Activated CD8-positive, alpha-beta T cell treated with anti-CD3 and anti-CD28 coated beads, Interleukin-2, amount 10 ng/mL, durations not matched to agents 7 days and 5 days (primary cell): ENCODE results near the gene THYN1. TPM values are rescaled to one million over a fixed set of nuclear protein-coding genes. Genes with fewer than 3 reads are reported as not detected.
"Not testable (repeated sequence)": the region's sequence is repeated elsewhere in the genome, so short reads cannot be mapped to it uniquely, and the experiment has no call there.

Source experiments
- ATAC-seq: fragments of 150-1000 bp; cut with Tn5 transposase; one replicate; pipeline ENCODE4 v1.10.0; 2021; ENCODE audit warnings: moderate library complexity
- CTCF ChIA-PET: fragments of 350-600 bp; sonication (Branson Sonifier 250); formaldehyde crosslinking; loops from one replicate; lab custom pipeline; 2021; ENCODE audit warnings: antibody characterized with exemption; lab: Charles Lee
- POLR2A ChIA-PET: fragments of 350-600 bp; sonication (Branson Sonifier 250); formaldehyde crosslinking; loops from one replicate; lab custom pipeline; 2021; ENCODE audit warnings: antibody characterized with exemption; lab: Charles Lee
- DNase-seq: peaks from one replicate; pipeline ENCODE4 v3.0.0-alpha.2; 2020
- H3K27ac Mint-ChIP-seq: one replicate; pipeline ENCODE4 v1.8.0; 2021; ENCODE audit warnings: mild to moderate bottlenecking, mixed read lengths
- H3K27me3 Mint-ChIP-seq: one replicate; pipeline ENCODE4 v1.8.0; 2021; ENCODE audit warnings: low read depth, mixed read lengths
- H3K36me3 Mint-ChIP-seq: one replicate; pipeline ENCODE4 v1.8.0; 2021; ENCODE audit warnings: low read depth, mixed read lengths
- H3K4me1 Mint-ChIP-seq: one replicate; pipeline ENCODE4 v1.8.0; 2021; ENCODE audit warnings: low read depth, mixed read lengths
- H3K4me3 Mint-ChIP-seq: one replicate; pipeline ENCODE4 v1.8.0; 2021; ENCODE audit warnings: mild to moderate bottlenecking, mixed read lengths
- H3K9me3 Mint-ChIP-seq: one replicate; pipeline ENCODE4 v1.8.0; 2022; ENCODE audit warnings: mixed read lengths; ENCODE audit not compliant: insufficient read depth
- total RNA-seq, 2 experiments: library from RNA; stranded (reverse); gene quantifications; one replicate each; pipeline ENCODE4 v1.2.3, GENCODE V29; 2021

THYN1 gene
- total RNA-seq, 2 experiments from 2014 or later = 53.7 to 56.1 TPM

DNA sequence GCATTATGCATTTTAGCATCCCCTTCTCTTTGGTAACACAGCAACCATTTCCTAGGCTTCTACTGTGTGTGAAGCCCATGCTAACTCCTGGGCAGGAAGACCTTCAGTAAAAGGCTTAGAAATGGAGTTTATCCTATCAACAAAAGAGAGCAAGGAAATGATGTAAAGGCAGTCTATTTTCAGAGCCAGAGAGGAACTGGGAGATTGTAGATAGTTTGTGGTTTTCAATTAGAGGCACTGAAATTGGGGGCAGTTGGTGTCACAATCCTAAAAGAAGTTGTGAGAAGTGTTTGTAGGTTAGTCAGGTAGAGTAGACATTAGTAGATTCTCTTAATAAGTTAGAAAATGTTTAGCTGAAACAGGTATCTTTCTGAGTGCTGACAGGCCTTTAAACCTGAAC, 7.4 kb upstream of the THYN1 start:
- peaks cover 17% of the 10 kb centered on the region for H3K36me3 Mint-ChIP-seq
- no peak overlapping the region for H3K27ac Mint-ChIP-seq
- peaks cover 15% of the 10 kb centered on the region for H3K4me1 Mint-ChIP-seq
- ChIA-PET POLR2A (no interaction called here), CTCF (interaction anchor here (1.9 to 7.6 kb wide), 2 partner anchors 14 to 37 kb away, joined by 4 to 94 read pairs; partner anchors contain the start of genes GLB1L3 and NCAPD3)
- DNase-seq (no peak), ATAC-seq (no peak)
- H3K9me3 Mint-ChIP-seq = no peaks in the 10 kb centered on the region
- H3K27me3 Mint-ChIP-seq = no peaks in the 10 kb centered on the region
- no peak overlapping the region for H3K4me3 Mint-ChIP-seq

GRCh38 chr11:134258577-134258976, 5.4 kb upstream of the THYN1 start:
- Mint-ChIP-seq H3K4me3 (no peak overlapping the region), H3K36me3 (peaks cover 14% of the 10 kb centered on the region), H3K9me3 (no peaks in the 10 kb centered on the region), H3K27me3 (no peaks in the 10 kb centered on the region), H3K4me1 (peaks cover 25% of the 10 kb centered on the region), H3K27ac (peak overlapping the region; percentile 3)
- ATAC-seq (no peak), DNase-seq (no peak)
- CTCF ChIA-PET = no interaction called here
- POLR2A ChIA-PET = no interaction called here

GRCh38 chr11:134257101-134257500, 3.9 kb upstream of the THYN1 start:
- no peaks in the 10 kb centered on the region for H3K27me3 Mint-ChIP-seq
- H3K4me1 Mint-ChIP-seq = peaks cover 28% of the 10 kb centered on the region
- peaks cover 14% of the 10 kb centered on the region for H3K36me3 Mint-ChIP-seq
- ATAC-seq = no peak
- POLR2A ChIA-PET = interaction anchor here (1.0 kb wide), 1 partner anchor 17 kb away, joined by 3 read pairs; no protein-coding TSS in a partner anchor
- H3K27ac Mint-ChIP-seq = no peak overlapping the region
- no peak for DNase-seq
- no peaks in the 10 kb centered on the region for H3K9me3 Mint-ChIP-seq
- CTCF ChIA-PET = interaction anchor here (1.3 kb wide), 1 partner anchor 49 kb away, joined by 4 read pairs; no protein-coding TSS in a partner anchor
- H3K4me3 Mint-ChIP-seq = no peak overlapping the region

DNA sequence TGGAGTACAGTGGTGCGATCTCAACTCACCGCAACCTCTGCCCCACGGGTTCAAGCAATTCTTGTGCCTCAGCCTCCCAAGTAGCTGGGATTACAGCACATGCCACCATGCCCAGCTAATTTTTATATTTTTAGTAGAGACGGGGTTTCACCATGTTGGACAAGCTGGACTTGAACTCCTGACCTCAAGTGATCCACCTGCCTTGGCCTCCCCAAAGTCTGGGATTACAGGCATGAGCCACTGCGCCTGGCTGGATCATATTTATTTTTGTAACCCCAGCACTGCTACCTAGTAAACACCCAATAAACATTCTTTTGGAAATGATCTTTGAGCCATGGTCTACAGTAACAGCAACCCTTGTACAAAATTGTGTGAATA, 2.0 kb upstream of the THYN1 start:
- ATAC-seq, H3K4me3 Mint-ChIP-seq, DNase-seq, H3K27me3 Mint-ChIP-seq, H3K9me3 Mint-ChIP-seq, H3K27ac Mint-ChIP-seq: not testable (repeated sequence)
- POLR2A ChIA-PET = interaction anchor here (1.0 to 6.6 kb wide), 2 partner anchors 21 to 30 kb away, joined by 3 to 50 read pairs; partner anchors contain the start of genes GLB1L3, NCAPD3 and VPS26B
- CTCF ChIA-PET = interaction anchor here (0.7 to 3.4 kb wide), 9 partner anchors 8 to 48 kb away, joined by 3 to 25 read pairs (median 5); partner anchors contain the start of genes GLB1L3, NCAPD3 and VPS26B
- Mint-ChIP-seq H3K4me1 (peaks cover 32% of the 10 kb centered on the region), H3K36me3 (peaks cover 14% of the 10 kb centered on the region)

- POLR2A ChIA-PET = interaction anchor here (0.7 to 6.6 kb wide), 5 partner anchors 13 to 487 kb away, joined by 3 to 50 read pairs (median 3); partner anchors contain the start of genes GLB1L3, NCAPD3 and VPS26B
- no peaks in the 10 kb centered on the region for H3K27me3 Mint-ChIP-seq
- peaks cover 28% of the 10 kb centered on the region for H3K4me1 Mint-ChIP-seq
- no peak overlapping the region for H3K27ac Mint-ChIP-seq
- peaks cover 20% of the 10 kb centered on the region for H3K36me3 Mint-ChIP-seq
- no peak for DNase-seq
- ATAC-seq = no peak
- CTCF ChIA-PET = interaction anchor here (0.7 to 3.4 kb wide), 10 partner anchors 9 to 47 kb away, joined by 3 to 25 read pairs (median 4); partner anchors contain the start of genes GLB1L3, NCAPD3 and VPS26B
- no peaks in the 10 kb centered on the region for H3K9me3 Mint-ChIP-seq
- H3K4me3 Mint-ChIP-seq = peak overlapping the region; percentile 86
Observed at GRCh38 chr11:134254433-134255183, 1.5 kb upstream of the THYN1 start.

- Mint-ChIP-seq H3K4me3 (peak overlapping the region; percentile 86), H3K36me3 (peaks cover 31% of the 10 kb centered on the region), H3K9me3 (no peaks in the 10 kb centered on the region), H3K27me3 (no peaks in the 10 kb centered on the region), H3K27ac (peak overlapping the region; percentile 89), H3K4me1 (peaks cover 32% of the 10 kb centered on the region)
- ATAC-seq (peak; percentile 33), DNase-seq (peak; percentile 56)
- CTCF ChIA-PET = interaction anchor here (1.1 to 3.4 kb wide), 4 partner anchors 11 to 45 kb away, joined by 4 to 25 read pairs (median 9); partner anchors contain the start of gene GLB1L3
- POLR2A ChIA-PET = interaction anchor here (1.5 to 6.6 kb wide), 3 partner anchors 8 to 28 kb away, joined by 4 to 50 read pairs (median 14); partner anchors contain the start of genes GLB1L3, NCAPD3 and VPS26B
Observed at GRCh38 chr11:134252346-134253187, 585 bp downstream of the THYN1 start.

- CTCF ChIA-PET = interaction anchor here (0.6 to 2.9 kb wide), 8 partner anchors 11 to 408 kb away, joined by 4 to 11 read pairs (median 7); partner anchors contain the start of gene GLB1L3
- H3K4me3 Mint-ChIP-seq = no peak overlapping the region
- no peaks in the 10 kb centered on the region for H3K9me3 Mint-ChIP-seq
- no peak for DNase-seq
- no peak overlapping the region for H3K27ac Mint-ChIP-seq
- POLR2A ChIA-PET = interaction anchor here (6.6 kb wide), 1 partner anchor 26 kb away, joined by 50 read pairs; the partner anchor contains the start of genes NCAPD3 and VPS26B
- ATAC-seq = no peak
- peaks cover 29% of the 10 kb centered on the region for H3K4me1 Mint-ChIP-seq
- H3K27me3 Mint-ChIP-seq = no peaks in the 10 kb centered on the region
- H3K36me3 Mint-ChIP-seq = peaks cover 37% of the 10 kb centered on the region
Observed at GRCh38 chr11:134250675-134251074, 2.5 kb downstream of the THYN1 start.

GRCh38 chr11:134250246-134250645, 2.9 kb downstream of the THYN1 start:
- POLR2A ChIA-PET = interaction anchor here (6.6 kb wide), 1 partner anchor 25 kb away, joined by 50 read pairs; the partner anchor contains the start of genes NCAPD3 and VPS26B
- H3K27me3 Mint-ChIP-seq = no peaks in the 10 kb centered on the region
- DNase-seq (no peak), ATAC-seq (no peak)
- no peak overlapping the region for H3K27ac Mint-ChIP-seq
- no peaks in the 10 kb centered on the region for H3K9me3 Mint-ChIP-seq
- peaks cover 29% of the 10 kb centered on the region for H3K4me1 Mint-ChIP-seq
- CTCF ChIA-PET = interaction anchor here (0.6 to 2.9 kb wide), 5 partner anchors 12 to 409 kb away, joined by 4 to 11 read pairs (median 7); no protein-coding TSS in a partner anchor
- H3K36me3 Mint-ChIP-seq = peaks cover 39% of the 10 kb centered on the region
- no peak overlapping the region for H3K4me3 Mint-ChIP-seq

DNA sequence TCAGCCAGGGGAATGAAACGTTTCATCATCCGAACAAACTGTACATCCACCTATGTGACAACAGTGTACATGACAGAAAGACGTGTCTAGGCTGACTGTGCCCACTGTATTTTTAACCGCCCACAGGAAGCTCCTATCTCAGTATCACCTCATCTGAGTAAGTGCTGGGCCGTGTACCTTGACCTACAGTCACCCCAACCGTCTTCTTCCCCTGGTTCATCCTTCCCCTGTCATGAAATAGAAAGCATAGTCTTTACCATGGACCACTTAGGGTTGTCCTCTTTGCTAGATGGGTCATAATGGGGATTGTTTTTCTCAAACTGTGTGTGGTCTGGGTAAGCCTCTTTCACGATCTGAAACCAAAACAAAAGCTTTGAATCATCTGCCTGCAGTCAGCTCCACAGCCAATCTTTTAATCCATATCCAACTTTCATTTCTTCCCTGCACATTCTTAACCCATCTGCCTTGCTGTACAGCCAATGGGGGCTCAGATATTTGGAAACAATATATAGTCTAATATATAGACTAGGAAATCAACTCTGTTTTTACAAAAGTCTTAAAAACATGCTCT, 4.2 kb downstream of the THYN1 start:
- ChIA-PET CTCF (interaction anchor here (0.9 to 2.8 kb wide), 7 partner anchors 13 to 321 kb away, joined by 3 to 8 read pairs (median 5); no protein-coding TSS in a partner anchor), POLR2A (interaction anchor here (0.8 to 1.8 kb wide), 2 partner anchors 13 to 24 kb away, joined by 3 to 12 read pairs; partner anchors contain the start of genes NCAPD3 and VPS26B)
- Mint-ChIP-seq H3K4me3 (no peak overlapping the region), H3K4me1 (peaks cover 21% of the 10 kb centered on the region), H3K36me3 (peaks cover 47% of the 10 kb centered on the region), H3K27ac (peak overlapping the region; percentile 5), H3K9me3 (no peaks in the 10 kb centered on the region), H3K27me3 (no peaks in the 10 kb centered on the region)
- no peak for DNase-seq
- no peak for ATAC-seq

DNA sequence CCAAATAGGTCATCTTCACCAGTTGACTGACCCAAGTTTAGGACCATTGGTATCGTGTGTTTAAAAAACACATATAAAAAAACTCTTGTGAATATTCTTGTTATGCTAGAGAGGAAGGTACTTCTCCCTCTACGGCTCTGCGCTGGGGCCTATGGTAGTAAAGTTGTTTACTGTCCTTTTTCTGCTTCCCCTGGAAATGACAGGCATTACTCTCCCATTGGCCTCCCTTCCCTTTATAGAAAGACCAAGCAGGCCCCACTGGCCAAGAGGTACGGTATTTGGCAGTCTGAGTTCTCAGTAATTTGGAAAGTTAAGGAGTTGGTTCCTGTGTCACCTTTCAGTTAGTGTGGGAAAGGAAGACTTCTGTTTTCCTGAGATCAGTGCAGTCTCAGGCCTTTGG, 6.5 kb downstream of the THYN1 start:
- Mint-ChIP-seq H3K27ac (no peak overlapping the region), H3K36me3 (peaks cover 60% of the 10 kb centered on the region), H3K4me3 (no peak overlapping the region)

More for the DNA sequence above, 6.5 kb downstream of the THYN1 start:
- no peak for DNase-seq
- Mint-ChIP-seq H3K9me3 (no peaks in the 10 kb centered on the region), H3K4me1 (peaks cover 12% of the 10 kb centered on the region), H3K27me3 (no peaks in the 10 kb centered on the region)
- no peak for ATAC-seq
- POLR2A ChIA-PET = no interaction called here
- CTCF ChIA-PET = no interaction called here
